Epithelial cell of esophagus (primary cell): ENCODE data around the gene GLB1L2.
A peak's percentile ranks its signal among the peaks of the same experiment; 100 is the strongest.

Source experiments
- DNase-seq: peaks from one replicate; pipeline ENCODE4 v3.0.0; 2010; ENCODE audit warnings: low read depth
- H3K4me3 ChIP-seq: 2 replicates; pipeline ENCODE4 v1.5.1; 2011; ENCODE audit warnings: mild to moderate bottlenecking, low read length, control low read depth
- CTCF ChIP-seq: IDR thresholded peaks from 2 replicates; pipeline ENCODE4 v1.5.1; 2011; ENCODE audit warnings: low read depth, mild to moderate bottlenecking, low read length, control low read depth, inconsistent platforms; ENCODE audit not compliant: insufficient read depth; ENCODE audit errors: missing control alignments

The GLB1L2 gene

GRCh38 chr11:134349802-134350355 is 18.1 kb downstream of the GLB1L2 start:
- DNase-seq, result no peak
- TF ChIP-seq CTCF, result no peak
- H3K4me3 ChIP-seq, result no peak overlapping the region

- no peak for DNase-seq
- H3K4me3 ChIP-seq, result no peak overlapping the region
- TF ChIP-seq CTCF, result no peak
These were observed 18.6 kb downstream of the GLB1L2 start for GRCh38 chr11:134350381-134350780.

- no peak overlapping the region for H3K4me3 ChIP-seq
- TF ChIP-seq CTCF, result no peak
- DNase-seq, result no peak
These were observed 20.3 kb downstream of the GLB1L2 start for GRCh38 chr11:134352111-134352510.

- no peak overlapping the region for H3K4me3 ChIP-seq
- DNase-seq, result no peak
- no peak for TF ChIP-seq CTCF
These were observed 23.3 kb downstream of the GLB1L2 start for GRCh38 chr11:134355136-134355535.

GRCh38 chr11:134355656-134356055 is 23.9 kb downstream of the GLB1L2 start:
- no peak for TF ChIP-seq CTCF
- no peak overlapping the region for H3K4me3 ChIP-seq
- peak; percentile 67 for DNase-seq

GRCh38 chr11:134356656-134357544 is 25.1 kb downstream of the GLB1L2 start:
- TF ChIP-seq CTCF, result no peak
- DNase-seq, result no peak
- no peak overlapping the region for H3K4me3 ChIP-seq

- no peak for DNase-seq
- no peak overlapping the region for H3K4me3 ChIP-seq
- TF ChIP-seq CTCF, result no peak
These were observed 25.7 kb downstream of the GLB1L2 start for GRCh38 chr11:134357545-134357839.
